Fibroblast of skin of back (primary cell): ENCODE results near the gene IZUMO1R.
"Not testable (repeated sequence)": the region's sequence is repeated elsewhere in the genome, so short reads cannot be mapped to it uniquely, and the experiment has no call there.

Experiments used
- DNase-seq: peaks from one replicate; pipeline ENCODE4 v3.0.0-alpha.2; 2013

Gene IZUMO1R

DNA sequence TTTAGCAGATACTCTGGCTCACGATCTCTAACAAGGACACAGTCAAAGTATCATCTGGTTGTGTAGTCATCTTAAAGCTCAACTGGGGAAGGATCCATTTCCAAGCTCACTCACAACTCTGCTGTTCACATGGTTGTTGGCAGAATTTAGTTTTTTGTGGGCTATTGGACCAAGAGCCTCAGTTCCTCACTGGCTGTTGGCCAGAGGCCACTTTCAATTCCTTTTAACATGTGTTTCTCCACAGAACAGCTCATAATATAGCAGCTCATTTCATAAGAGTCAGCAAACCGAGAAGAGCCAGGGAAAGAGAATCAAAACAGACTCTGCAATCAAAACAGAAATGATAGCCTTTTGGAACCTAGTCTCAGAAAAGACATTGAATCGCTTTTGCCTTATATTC lies 22.6 kb downstream of the IZUMO1R start:
- no peak for DNase-seq

DNA sequence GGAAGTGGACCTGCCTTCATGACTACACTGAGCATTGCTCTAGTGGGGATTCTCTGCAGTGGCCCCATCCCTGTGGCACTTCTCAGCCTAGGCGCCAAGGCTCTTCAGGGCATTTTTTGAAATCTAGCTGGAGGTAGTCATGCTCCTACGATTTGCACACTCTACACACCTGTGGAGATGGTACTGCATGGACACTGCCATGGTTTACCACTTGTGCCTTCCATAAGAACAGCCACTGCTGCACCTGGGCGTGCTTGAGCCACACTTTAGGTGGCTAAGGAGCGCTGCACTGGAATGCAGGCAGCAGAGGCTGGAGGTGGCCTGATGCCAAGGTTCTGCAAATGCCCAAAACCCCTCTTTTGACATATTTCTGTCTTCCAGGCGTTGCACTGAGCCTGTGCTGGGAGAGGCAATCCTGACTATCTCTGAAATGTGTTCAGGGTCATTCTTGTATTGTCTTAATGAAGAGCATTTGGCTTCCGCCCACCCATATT lies 24.3 kb downstream of the IZUMO1R start:
- DNase-seq = no peak

DNA sequence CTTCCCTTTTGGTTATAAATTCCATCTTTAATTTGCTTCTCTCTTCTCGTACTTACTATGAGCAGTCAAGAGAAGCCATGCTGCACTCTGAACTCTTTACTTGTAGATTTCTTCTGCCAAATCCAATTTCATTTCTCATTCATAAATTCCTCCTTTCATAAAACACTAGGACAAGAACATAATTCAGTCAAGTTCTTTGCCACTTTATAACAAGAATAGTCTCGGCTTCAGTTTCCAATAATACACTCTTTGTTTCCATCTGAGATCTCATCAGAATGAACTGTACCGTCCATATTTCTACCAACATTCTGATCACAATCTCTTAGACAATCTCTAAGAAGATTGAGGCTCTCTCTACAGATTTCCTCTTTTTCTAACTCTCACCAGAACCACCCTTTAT lies 25.1 kb downstream of the IZUMO1R start:
- DNase-seq = no peak

GRCh38 chr11:94330789-94331188 lies 26.4 kb downstream of the IZUMO1R start:
- no peak for DNase-seq

GRCh38 chr11:94332814-94333213 lies 28.4 kb downstream of the IZUMO1R start:
- DNase-seq = no peak

GRCh38 chr11:94336033-94336432 lies 31.7 kb downstream of the IZUMO1R start:
- no peak for DNase-seq

DNA sequence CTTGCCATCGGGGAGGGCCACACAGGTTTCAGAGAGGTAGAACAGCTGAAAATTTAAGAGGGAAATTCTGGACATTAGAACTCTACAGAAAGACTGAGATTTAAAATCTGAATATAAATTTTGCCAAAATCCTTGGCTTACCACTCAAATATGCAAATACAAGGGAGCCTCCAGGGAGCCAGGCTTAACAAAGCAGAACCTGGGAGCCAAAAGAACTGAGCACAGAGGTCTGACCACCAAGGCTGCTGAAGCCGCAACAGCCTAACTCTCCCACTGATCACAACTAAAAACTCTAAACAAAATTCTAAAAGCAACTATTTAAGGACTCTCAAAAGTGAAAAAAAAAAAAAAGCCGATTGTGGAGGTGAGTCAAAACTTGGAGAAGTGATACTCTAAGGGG lies 34.3 kb downstream of the IZUMO1R start:
- DNase-seq = no peak

- DNase-seq = no peak
These were observed 37.9 kb downstream of the IZUMO1R start for GRCh38 chr11:94342250-94342649.

GRCh38 chr11:94343495-94343894 lies 39.1 kb downstream of the IZUMO1R start:
- no peak for DNase-seq

- DNase-seq = not testable (repeated sequence)
These were observed 41.9 kb downstream of the IZUMO1R start for GRCh38 chr11:94346311-94346710.

DNA sequence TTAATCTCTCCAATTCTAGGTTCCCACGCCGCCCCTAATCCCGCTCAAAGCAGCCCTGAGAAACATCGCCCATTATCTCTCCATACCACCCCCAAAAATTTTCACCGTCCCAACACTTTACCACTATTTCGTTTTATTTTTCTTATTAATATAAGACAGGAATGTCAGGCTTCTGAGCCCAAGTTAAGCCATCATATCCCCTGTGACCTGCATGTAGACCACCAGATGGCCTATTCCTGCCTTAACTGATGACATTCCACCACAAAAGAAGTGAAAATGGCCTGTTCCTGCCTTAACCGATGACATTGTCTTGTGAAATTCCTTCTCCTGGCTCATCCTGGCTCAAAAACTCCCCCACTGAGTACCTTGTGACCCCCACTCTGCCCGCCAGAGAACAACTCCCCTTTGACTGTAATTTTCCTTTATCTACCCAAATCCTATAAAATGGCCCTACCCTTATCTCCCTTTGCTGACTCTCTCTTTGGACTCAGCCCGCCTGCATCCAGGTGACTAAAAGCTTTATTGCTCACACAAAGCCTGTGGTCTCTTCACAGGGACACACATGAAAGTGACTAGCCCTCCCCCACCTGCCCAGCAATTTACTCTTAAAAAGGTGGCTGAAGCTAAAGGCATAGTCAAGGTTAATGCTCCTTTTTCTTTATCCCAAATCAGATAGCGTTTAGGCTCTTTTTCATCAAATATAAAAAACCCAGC lies 46.6 kb downstream of the IZUMO1R start:
- not testable (repeated sequence) for DNase-seq
